KG1 (cell line): ENCODE measurements around the gene RAB3A.

Experiments used
- DNase-seq: peaks from one replicate; lab custom pipeline; 2025; lab: John Stamatoyannopoulos, UW

The RAB3A gene

GRCh38 chr19:18203863-18204393, at the start of gene RAB3A:
Gene RAB3A (minus strand): TSS chr19:18204042. CDS start chr19:18202740, 1,302 bp downstream.
- peak; percentile 99 for DNase-seq

- no peak for DNase-seq
These were observed 49.3 kb upstream of the RAB3A start for GRCh38 chr19:18253130-18253529.

- DNase-seq = no peak
These were observed 48.5 kb upstream of the RAB3A start for GRCh38 chr19:18252370-18252717.

GRCh38 chr19:18251587-18252369, 47.9 kb upstream of the RAB3A start:
- peak; percentile 75 for DNase-seq

GRCh38 chr19:18249834-18250233, 46.0 kb upstream of the RAB3A start:
- DNase-seq = no peak

- no peak for DNase-seq
These were observed 41.5 kb upstream of the RAB3A start for GRCh38 chr19:18245297-18245696.

- no peak for DNase-seq
These were observed 35.5 kb upstream of the RAB3A start for GRCh38 chr19:18239303-18239702.

GRCh38 chr19:18234194-18234593, 30.4 kb upstream of the RAB3A start:
- DNase-seq = no peak

GRCh38 chr19:18233224-18233825, 29.5 kb upstream of the RAB3A start:
- no peak for DNase-seq

GRCh38 chr19:18232540-18233223, 28.8 kb upstream of the RAB3A start:
- no peak for DNase-seq

GRCh38 chr19:18231775-18232174, 27.9 kb upstream of the RAB3A start:
- DNase-seq = no peak

GRCh38 chr19:18230941-18231734, 27.3 kb upstream of the RAB3A start:
- DNase-seq = no peak

GRCh38 chr19:18229915-18230314, 26.1 kb upstream of the RAB3A start:
- DNase-seq = no peak

GRCh38 chr19:18229474-18229873, 25.6 kb upstream of the RAB3A start:
- no peak for DNase-seq

GRCh38 chr19:18227781-18228271, 24.0 kb upstream of the RAB3A start:
- no peak for DNase-seq

GRCh38 chr19:18226956-18227780, 23.3 kb upstream of the RAB3A start:
- DNase-seq = no peak

GRCh38 chr19:18225702-18226468, 22.0 kb upstream of the RAB3A start, which contains the start of gene PDE4C:
Gene PDE4C (minus strand): TSS chr19:18226438. CDS start chr19:18226415, 23 bp downstream.
- no peak for DNase-seq

- DNase-seq = no peak
These were observed 21.5 kb upstream of the RAB3A start for GRCh38 chr19:18225355-18225701.

- peak; percentile 81 for DNase-seq
These were observed 20.9 kb upstream of the RAB3A start for GRCh38 chr19:18224525-18225354.
